Activated CD8-positive, alpha-beta memory T cell treated with anti-CD3 and anti-CD28 coated beads for 4 hours (primary cell): ENCODE results near the gene INO80B.
"Not testable (repeated sequence)": the region's sequence is repeated elsewhere in the genome, so short reads cannot be mapped to it uniquely, and the experiment has no call there.

Source experiments
- DNase-seq, 2 donors: peaks; one replicate each; pipeline ENCODE4 v3.0.0-alpha.2; 2020; ENCODE audit warnings: low read depth in 2 of 2

The INO80B gene

DNA sequence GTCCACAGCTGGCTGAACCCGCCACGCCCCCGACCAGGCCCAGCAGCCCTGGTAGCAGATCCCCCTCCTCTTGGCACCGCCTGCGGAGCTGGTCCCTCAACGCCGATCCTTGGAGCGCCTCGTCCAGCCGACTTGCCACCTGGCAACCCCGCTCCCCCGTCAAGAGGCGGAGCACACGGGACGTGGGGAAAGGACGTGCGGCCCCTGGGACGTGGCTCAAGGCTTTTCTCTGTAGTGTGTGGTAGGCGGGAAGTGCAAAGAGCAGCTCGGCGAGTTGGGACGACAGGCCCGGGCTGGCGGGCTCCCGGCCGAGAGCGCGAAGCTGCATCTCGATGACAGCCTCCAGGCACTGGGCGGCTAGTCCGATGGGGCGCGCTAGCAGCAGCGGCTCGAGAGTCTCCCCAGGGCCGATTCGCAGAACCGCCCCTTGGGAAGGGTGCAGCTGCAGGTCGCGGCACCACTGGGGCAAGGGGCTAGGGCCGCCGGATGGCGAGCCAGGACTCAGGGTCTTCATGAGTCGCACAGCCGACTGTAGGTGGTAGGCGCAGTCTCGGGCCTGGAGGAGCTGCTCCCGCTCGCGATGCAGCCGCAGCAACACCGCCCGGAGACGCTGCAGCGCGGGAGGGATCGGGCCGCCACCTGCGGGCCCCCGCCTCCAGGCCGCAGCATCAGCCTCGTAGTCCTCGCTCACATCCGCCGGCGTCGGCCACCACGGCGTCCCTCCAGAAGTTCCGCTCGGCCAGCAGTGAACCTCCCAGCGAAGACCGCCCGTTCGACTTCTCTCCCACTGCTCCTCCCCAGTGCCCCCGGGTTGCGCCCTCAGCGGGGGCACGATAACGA lies 27.3 kb downstream of the INO80B start:
- no peak for DNase-seq

- peak; percentile 85 to 90 for DNase-seq
Measured at GRCh38 chr2:74482801-74483674, 28.2 kb downstream of the INO80B start, which contains the start of the genes CCDC142 and TTC31. Gene CCDC142 (minus strand): TSS chr2:74482998. CDS start chr2:74482837, 161 bp downstream. Gene TTC31 (plus strand): TSS chr2:74483081. CDS start chr2:74483096, 15 bp downstream.

DNA sequence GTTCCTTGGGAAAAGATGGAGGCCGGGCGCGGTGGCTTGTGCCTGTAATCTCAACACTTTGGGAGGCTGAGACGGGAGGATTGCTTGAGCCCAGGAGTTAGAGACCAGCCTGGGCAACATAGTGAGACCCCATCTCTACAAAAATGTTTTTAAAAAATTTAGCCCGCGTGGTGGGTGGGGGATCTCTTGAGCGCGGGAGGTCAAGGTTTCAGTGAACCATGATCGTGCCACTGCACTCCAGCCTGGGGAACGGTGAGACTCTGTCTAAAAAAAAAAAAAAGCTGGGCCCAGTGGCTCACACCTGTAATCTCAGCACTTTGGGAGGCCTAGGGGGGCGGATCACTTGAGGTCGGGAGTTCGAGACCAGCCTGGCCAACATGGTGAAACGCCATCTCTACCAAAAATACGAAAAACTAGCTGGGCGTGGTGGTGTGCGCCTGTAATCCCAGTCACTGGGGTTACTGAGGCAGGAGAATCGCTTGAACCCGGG lies 28.8 kb downstream of the INO80B start:
- DNase-seq, result not testable (repeated sequence)

DNA sequence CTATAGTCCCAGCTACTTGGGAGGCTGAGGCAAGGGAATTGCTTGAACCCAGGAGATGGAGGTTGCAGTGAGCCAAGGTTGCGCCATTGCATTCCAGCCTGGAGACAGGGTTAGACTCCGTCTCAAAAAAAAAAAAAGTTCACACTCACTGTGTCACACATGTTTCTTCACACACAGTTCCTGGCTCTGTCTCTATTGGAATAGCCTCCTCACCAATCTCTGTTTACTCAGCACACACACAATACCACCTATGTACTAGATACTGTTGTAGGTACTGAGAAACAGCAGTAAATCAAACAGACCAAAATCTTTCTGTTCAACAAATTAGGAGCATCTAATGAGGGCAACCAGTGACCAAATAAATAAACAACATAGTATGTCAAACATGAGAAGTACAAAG lies 31.3 kb downstream of the INO80B start:
- no peak for DNase-seq

DNA sequence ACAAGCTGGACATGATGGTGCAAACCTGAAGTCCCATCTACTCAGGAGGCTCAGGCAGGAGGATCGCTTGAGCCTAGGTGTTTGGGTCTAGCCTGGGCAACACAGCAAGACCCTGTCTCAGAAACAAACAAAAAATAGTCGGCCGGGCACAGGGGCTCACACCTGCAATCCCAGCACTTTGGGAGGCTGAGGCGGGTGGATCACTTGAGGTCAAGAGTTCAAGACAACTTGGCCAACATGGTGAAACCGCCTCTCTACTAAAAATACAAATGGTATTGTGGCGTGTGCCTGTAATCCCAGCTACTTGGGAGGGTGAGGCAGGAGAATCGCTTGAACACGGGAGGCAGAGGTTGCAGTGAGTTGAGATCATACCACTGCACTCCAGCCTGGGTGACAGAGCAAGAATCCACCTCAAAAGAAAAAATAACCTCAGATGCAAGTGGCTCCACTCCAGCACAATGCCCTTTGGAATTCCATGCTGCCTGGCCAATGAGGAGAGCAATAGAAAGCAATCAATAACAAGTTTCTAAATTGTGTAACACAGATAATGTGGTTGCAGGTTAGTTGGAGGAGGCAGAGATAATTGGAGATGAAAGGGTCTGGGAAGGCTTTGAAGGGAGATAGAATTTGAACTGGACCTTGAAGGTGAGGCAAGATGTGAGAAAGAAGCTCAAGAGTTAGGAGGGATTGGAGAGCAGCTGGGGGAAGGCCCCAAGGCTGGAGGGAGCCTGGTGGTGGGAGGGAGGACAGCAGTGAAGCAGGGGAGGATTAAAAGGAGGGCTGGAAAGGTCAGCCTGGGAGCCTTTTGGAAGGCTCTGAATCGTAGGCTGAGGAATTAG lies 34.0 kb downstream of the INO80B start:
- DNase-seq, result no peak

- DNase-seq, result no peak
Measured at GRCh38 chr2:74489906-74490305, 35.0 kb downstream of the INO80B start.

DNA sequence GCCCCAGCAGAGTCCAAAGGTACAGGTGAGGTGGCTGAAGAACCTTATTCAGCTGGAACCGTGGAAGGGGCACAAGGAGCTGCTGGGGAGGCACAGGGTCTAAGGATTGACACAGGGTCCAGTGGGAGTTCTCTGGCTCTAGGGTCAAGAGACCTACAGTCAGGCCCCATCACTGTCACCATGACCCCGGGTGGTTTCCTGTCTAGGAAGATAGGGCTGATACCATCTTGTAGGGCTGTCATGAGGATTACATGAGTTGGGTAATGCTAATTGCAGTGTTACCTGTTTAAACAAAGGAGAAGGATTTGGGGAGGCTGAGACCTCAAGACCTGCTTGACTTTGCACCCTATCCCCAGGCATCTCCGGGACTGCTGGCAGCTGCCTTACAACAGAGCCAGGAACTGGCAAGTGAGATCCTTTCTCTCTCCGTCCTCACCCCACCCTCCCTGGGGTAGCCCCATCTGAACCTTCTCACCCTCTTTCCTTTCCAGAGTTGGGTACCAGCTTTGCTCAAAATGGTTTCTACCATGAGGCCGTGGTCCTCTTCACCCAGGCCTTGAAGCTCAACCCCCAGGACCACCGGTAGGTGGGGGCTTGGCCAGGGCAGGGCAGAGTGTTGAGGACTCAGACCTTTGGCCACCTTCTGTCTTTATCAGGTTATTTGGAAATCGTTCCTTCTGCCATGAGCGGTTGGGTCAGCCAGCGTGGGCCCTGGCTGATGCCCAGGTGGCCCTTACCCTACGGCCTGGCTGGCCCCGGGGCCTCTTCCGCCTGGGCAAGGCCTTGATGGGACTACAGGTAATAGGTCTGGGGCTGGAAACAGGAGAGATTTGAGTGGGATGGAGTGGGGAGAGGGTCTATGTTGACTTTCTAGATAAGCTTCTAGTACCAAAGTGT lies 37.0 kb downstream of the INO80B start:
- no peak for DNase-seq

DNA sequence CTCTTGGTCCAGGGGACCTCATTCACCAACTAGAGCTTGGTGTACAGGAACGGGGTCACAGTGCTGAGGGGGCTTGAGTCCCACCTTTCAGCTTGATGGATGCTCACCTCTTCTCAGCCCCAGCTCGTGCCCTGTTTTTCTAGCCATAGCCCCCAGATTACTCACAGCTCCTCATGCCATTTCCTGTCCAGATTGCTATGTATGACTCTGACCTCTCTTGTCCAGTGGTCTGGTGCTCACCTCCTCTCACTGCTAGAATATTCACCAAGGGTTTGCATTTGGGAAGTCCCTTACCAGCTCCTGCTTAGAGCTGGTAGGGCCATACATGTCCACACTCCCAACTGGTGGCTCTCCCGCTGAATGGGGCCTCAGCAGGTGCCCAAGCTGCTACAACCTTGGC lies 38.7 kb downstream of the INO80B start:
- no peak for DNase-seq

DNA sequence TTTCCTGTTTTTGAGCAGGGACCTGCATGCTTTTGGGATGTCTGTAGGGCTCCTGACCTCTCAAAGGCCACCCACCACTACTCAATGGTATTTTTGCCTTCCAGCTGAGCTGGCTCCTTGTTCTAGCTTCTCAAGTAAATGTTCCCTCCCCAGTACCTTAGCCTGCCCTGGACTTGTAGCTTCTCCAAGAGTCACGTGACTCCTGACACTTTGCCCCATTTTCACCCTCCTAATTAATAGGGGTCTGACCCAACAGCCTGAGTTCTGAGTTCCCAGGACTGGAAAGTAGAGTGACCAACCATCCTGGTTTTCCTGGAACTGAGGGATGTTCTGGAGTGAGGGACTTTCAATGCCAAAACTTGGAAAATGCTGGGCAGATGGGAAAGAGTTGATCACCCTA lies 40.6 kb downstream of the INO80B start:
- DNase-seq, result no peak

- no peak for DNase-seq
Measured at GRCh38 chr2:74496997-74497776, 42.3 kb downstream of the INO80B start.

GRCh38 chr2:74497777-74498499 lies 43.1 kb downstream of the INO80B start:
- no peak for DNase-seq

DNA sequence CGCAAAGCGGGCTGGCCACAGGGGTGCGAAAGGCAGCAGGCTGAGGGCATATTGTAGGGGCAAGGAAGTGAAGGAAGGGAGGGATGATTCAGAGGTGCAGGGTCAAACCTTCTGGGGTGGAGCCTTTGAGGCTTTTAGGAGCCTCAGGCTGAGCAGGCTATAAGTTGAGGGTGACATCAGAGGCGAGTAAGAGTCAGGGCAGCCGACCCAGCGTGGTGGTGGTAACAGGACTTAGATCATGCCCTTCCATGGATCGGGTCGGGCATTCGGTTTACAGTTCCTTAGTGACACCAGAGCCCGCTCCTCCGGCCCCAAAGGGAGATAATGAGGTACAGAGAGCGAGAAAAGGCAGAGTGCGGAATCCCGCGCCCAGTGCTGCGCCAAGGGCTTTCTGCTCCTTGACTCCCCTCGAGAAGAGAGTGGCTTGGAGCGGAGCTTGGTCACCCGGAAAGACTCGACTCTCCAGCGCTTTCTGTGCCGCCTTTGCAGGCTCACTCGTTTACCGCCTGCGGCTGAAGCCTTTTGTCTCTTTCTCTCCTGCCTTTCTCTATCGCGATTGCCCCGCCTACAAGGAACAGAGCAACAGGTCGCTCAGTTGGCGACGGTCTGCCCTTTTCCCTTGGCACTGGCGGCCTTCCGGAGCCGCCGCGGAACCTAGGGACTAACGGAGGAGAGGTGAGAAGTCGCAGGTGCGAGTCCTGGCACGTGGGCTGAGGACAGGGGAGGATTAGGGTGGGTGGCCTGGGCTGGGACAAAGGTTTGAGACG lies 43.8 kb downstream of the INO80B start:
- no peak for DNase-seq

- DNase-seq, result no peak
Measured at GRCh38 chr2:74499267-74499939, 44.5 kb downstream of the INO80B start, which contains the start of gene LBX2. Gene LBX2 (minus strand): TSS chr2:74499603. CDS start chr2:74499537, 66 bp downstream.

DNA sequence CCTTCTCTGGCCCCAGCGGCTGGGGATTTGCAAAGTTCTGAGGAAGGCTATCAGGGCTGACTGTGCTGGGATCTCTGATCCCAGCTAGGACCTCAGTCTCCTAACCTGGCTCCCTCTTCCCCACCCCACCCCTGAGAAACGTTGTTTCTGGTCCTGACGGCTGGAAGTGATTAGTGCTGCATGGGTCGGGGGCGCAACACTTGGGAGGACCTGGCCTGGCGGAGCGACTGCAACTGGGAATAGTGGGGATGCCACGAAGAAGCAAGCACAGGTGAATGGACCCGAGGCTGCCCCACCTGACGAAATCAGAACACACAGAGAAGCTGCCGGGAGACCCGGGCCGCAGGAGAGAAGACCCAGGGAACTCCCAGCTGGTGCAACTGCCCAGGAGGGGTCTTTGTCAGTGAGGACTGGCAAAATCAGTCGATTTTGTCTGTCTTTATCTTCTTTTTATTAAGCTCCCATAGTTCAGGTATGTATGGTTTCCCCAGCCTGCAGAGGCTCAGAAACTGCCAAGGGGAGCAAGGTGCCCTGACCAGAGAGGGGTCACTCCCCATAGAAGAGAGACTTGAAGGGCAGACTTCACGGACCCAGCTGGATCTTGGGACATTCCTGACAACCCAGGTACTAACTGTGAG lies 45.2 kb downstream of the INO80B start:
- DNase-seq, result no peak

DNA sequence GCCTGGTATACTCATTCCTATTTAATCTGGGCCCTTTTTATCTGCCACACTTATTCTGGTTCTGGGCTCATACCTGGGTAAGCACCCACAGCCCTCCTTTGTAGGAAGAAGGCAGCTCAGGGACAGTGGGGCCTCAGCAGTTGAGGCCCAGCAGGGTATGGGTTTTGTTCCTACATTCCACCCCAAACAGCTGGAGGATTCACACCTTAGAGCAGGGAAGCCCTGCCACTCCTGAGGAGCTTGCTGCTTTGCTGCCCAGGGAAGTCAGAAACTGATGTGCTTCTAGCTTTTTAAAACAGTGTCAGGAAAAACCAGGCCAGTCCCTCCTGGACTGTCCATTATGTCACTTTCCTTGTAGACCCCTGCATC lies 45.7 kb downstream of the INO80B start:
- DNase-seq, result no peak

DNA sequence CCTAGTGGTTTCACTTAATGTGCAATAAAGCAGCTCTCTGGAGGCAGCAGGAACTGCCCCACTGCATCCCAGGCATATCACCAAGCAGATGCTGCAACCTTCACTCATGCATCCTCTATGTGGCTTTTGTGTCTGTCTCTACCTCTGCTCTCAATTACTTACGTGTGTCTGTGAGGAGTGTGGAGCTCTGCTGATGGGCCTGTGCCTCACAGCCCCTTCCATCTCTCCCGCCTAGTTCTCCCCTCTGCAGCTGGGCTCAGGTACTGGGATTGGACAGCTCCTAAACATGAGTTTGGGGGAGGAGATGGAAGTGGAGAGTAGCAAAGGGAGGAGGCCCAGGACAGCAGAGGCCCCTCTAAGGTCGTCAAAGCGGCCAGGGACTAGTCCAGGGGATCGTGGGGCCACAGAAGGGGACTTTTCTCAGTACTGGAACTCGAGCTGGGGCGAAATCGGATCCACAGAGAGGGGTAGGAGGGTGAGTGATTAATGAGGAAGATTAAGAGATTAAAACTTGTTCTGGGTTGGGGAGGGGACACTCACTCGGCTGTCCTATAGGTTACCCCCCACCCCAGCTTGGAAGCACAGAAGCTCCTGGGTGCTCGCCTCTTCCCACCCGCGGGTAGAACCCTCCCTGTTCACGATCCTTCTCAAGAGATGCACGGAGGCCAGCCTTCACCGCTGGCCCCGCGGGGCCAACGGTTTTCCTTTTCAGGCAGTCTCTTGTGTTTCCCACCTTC lies 46.6 kb downstream of the INO80B start:
- DNase-seq, result no peak
